HG03108 (cell line): ENCODE data around the gene TIMM23B.
"Not testable (repeated sequence)": the region's sequence is repeated elsewhere in the genome, so short reads cannot be mapped to it uniquely, and the experiment has no call there.

Experiments used
- ATAC-seq: cut with Tn5 transposase; IDR thresholded peaks from one replicate; pipeline ENCODE4 v1.9.1; 2021; ENCODE audit warnings: moderate library complexity; ENCODE audit not compliant: unreplicated experiment

The TIMM23B gene

DNA sequence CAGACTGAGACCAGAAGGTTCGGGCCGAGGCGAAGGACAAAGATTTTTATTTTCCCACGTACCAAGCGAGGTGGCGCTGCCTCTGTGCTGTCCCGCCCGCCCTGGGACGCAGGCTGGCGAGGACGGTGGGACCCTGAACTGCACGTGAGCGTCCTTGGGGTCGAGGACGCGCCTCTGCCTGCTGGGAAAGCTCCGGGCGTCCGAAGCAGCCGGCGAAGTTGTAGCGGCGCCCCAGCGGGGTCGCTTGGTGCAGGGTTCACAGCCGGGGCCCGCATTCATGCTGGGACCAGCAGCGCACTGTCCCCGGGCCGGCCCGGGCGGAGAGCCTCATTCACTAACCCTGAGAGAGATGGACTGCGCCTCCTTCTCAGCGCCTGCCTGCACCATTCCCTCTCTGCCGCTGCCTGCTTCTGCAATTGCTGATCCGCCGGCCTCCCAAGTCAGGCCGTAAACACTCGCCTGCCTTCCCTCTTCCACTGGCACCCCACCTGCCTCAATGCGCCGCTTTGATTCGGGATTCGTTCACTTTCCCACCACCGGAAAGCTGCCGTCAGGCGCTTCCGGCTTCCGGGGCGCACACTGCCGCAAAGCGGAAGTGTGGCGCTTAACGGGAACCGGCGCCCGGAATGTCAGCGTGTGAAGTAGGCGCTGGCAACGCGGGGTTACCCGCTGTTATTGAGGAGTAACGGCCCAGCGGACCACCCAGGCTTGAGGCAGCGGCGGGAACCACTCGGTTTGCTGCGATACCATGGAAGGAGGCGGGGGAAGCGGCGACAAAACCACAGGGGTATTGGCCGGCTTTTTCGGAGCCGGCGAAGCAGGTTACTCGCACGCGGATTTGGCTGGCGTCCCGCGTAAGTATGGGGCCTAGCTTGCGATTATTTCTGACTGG is at the start of gene TIMM23B, which contains the start of gene PARG:
Gene TIMM23B, plus strand, starts transcription at position 607 of the 892 bp plus-strand sequence. Its CDS starts 142 bp downstream, at position 749.
Gene PARG, minus strand, starts transcription at position 581 of the 892 bp plus-strand sequence. Its CDS starts 302 bp downstream, at position 279.
- peak; percentile 62 for ATAC-seq

DNA sequence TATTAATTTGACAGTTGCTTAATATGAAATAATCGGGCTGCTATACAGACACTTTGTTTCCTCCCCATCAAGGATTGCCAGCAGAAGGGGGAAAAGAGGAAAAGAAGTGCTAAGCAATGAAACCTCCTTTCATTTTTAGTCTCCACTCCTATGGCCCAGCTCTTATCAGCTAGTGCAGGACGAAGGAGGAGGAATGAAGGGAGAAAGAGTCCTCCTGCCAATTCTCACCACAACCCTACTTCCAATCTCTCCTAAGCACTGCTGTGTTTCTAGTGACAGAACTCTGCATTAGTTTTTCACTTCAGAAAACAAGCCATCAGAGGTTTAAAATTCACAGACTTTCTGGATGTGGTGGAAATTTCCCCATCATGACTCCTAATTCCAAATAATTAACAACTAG is 41.9 kb upstream of the TIMM23B start:
- not testable (repeated sequence) for ATAC-seq

- not testable (repeated sequence) for ATAC-seq
These were observed 41.4 kb upstream of the TIMM23B start for GRCh38 chr10:49900406-49900805.

DNA sequence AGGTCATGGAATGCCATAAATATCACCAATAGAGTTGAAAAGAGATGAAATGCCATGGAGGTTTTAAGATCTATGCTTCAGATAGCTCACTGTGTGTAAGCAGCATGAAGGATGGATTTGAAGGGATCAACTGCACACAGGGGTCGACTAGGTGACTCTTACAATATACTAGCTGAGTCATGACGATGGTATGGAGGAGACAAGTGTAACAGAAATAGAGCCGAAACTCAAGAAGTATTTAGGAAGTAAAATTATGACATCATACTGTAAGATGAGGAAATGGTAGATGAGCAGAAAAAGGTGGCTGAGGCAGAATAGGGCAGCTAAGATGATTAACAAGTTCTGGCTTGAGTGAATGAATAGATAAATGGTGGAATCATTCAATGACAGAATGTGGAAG is 38.0 kb upstream of the TIMM23B start:
- not testable (repeated sequence) for ATAC-seq

- not testable (repeated sequence) for ATAC-seq
These were observed 33.4 kb upstream of the TIMM23B start for GRCh38 chr10:49908290-49909080.

GRCh38 chr10:49910295-49910694 is 31.6 kb upstream of the TIMM23B start:
- not testable (repeated sequence) for ATAC-seq

- ATAC-seq, result not testable (repeated sequence)
These were observed 25.4 kb upstream of the TIMM23B start for GRCh38 chr10:49916451-49916850.

GRCh38 chr10:49917927-49918326 is 23.9 kb upstream of the TIMM23B start:
- not testable (repeated sequence) for ATAC-seq

DNA sequence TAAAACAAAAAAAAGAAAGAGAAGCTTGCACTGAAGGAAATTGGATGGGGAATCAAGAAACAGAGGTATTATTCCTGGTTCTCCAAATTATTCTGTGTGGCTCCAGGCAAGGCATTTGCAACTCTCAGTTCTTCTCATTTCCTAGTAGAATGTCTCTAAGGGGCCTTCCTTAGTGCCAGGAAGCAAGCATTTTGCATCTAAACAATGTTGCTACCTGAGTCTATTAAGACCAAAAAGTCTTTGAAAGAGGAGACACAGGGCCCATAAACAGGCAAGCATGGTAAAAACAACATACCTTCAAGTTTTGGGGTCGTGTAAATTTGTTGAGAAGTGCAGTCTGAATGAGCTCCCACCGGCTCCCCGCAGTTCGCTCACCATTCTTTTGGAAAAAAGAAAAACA is 19.8 kb upstream of the TIMM23B start:
- ATAC-seq, result not testable (repeated sequence)

DNA sequence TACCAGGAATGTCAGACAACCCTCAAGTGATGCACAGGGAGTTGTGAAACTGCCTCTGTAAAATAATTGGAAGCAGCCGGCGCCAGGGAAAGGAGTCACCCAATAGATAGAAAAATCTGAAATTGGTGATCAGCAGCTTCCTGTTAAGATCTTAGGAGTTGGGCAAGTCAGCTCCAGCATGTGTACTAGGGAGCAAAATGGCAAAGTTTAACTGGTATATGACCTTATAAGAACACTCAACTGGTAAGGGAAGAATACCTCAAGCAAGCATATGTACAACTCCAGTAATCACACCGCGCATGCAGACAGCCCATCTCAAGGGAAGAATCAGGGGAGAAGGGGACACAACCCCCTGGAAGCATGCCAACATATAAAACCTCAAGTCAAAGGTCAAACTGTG is 18.3 kb upstream of the TIMM23B start:
- ATAC-seq, result not testable (repeated sequence)

GRCh38 chr10:49931276-49931675 is 10.6 kb upstream of the TIMM23B start:
- ATAC-seq, result not testable (repeated sequence)

- ATAC-seq, result not testable (repeated sequence)
These were observed 9.7 kb upstream of the TIMM23B start for GRCh38 chr10:49931959-49932728.

DNA sequence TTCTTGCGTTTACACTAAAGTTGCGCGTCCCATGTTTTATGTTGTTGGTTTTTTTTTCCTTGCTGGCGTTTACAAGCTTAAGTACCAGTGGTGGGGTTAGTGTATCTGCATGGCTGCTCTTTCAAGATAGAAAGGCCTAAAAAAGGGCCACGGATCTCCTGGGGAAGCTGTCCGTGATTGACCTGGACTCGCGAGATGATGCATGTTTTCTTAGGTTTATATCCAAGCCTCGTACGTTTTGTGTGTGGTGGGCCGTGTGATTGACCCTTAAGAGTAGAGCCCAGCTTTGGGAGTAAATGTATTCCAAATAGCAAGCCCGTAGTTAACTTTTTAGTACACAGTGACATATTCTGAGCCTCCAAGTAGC is 469 bp downstream of the TIMM23B start:
- ATAC-seq, result not testable (repeated sequence)

DNA sequence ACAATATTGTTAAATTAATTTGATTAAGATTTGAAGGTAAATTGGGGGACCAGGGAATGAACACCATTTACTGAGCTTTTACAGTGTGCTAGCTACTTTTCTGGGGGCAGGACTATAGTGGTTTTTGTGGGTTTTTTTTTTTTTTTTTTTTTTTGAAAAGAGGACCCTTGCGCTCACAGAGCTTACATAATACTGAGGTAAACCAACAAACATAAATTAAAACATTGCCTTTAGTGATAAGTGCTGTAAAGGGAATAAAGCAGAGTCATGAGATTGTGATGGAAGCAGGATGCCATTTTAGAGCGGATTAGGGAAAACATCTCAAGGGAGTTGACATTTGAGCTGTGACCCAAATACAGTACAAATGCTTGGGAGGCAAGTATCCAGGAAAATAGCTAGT is 1.8 kb downstream of the TIMM23B start:
- ATAC-seq, result not testable (repeated sequence)

DNA sequence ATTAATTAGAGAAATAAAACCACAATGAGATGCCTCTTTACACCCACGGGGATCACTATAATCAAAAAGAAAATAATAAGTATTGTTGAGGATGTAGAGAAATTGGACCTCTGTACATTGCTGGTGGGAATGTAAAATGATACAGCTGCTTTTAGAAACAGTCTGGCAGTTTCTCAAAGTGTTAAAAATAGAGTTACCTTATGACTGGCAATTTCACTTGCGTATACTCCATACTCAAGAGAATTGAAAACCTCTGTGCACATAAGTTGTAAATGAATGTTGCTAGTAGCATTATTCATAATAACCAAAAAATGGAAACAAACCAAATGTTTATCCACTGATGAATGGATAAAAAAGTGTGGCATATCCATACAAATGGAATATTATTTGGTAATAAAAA is 6.3 kb downstream of the TIMM23B start:
- ATAC-seq, result peak; percentile 78

DNA sequence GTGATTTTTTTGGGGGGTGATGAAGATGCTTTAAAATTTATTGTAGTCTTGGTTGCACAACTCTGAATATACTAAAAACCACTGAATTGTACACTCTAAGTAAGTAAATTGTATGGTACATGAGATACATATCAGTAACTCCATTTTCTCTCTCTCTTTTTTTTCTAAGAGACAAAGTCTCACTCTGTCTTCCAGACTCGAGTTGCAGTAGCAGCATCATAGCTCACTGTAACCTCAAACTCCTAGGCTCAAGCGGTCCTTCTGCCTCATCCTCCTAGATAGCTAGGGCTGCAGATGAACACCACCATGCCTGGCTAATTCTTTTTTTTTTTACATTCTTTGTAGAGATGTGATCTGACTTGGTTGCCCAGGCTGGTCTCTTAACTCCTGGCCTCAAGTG is 6.9 kb downstream of the TIMM23B start:
- not testable (repeated sequence) for ATAC-seq

DNA sequence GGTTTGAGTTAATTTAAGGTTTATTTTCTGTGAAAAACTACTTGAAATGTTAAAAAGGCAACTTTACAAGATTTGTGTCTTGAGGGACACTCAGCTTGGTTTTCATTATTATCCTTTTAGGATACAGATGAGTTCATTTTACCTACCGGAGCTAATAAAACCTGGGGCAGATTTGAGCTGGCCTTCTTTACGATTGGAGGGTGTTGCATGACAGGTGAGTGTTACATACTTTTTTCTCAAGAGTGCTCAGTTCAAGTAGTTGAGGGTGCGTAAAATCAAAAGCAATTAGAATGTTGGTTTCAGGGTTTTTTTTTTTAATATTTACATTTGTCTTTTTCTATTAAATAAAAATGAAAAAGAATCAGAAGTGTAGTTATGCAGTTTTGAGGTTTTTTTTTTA is 10.2 kb downstream of the TIMM23B start:
- not testable (repeated sequence) for ATAC-seq

DNA sequence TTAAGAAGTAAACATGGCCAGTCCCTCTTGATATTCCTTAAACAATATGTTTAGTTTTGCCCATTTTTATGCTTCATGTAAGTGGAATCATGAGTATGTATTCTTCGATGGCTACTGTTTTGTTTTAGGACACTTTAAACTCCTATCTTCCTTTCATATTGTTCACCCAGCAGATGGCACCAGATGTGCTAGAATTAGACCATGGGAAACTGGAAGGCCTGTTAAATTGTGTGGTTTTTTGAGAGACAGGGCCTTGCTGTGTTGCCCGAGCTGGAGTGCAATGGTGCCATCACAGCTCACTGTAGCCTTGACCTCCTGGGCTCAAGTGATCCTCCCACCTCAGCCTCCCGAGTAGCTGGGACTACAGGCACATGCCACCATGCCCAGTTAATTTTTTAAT is 11.3 kb downstream of the TIMM23B start:
- not testable (repeated sequence) for ATAC-seq

DNA sequence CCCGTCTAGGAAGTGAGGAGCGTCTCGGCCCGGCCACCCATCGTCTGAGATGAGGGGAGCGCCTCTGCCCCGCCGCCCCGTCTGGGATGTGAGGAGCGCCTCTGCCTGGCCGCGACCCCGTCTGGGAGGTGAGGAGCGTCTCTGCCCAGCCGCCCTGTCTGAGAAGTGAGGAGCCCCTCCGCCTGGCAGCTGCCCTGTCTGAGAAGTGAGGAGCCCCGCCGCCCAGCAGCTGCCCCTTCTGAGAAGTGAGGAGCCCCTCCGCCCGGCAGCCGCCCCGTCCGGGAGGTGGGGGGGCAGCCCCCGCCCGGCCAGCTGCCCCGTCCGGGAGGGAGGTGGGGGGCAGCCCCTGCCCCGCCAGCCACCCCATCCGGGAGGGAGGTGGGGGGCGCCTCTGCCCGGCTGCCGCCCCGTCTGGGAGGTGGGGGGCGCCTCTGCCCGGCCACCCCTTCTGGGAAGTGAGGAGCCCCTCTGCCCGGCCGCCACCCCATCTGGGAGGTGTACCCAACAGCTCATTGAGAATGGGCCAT is 28.5 kb downstream of the TIMM23B start:
- ATAC-seq, result not testable (repeated sequence)

DNA sequence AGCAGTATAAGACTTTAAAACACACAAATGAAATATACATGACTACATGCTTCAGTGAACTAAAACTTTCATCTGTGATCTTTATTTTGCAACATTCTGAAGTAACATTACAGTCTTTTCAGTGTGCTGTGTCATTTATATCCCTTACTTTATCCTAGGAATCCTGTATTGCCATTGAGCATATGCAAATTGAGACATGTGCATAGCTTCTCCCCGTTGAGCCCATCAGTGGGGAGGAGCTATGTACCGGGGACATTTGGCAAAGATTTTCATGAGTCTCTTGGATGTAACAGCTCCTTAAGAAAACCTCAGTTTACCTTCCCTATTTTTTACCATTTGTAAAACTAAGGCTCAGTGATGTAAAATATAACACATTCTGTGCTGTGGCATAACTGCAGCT is 29.6 kb downstream of the TIMM23B start:
- not testable (repeated sequence) for ATAC-seq
